ENCODE measurements around the gene ANKRD42. TPM values are rescaled to one million over a fixed set of nuclear protein-coding genes. Genes with fewer than 3 reads are reported as not detected.

Gene ANKRD42
- total and polyA plus RNA-seq, 2 of the 8 experiments (the other 6 are each of a cell fraction or from before 2014, with no cell fraction given) = 2.0 to 5.5 TPM

DNA sequence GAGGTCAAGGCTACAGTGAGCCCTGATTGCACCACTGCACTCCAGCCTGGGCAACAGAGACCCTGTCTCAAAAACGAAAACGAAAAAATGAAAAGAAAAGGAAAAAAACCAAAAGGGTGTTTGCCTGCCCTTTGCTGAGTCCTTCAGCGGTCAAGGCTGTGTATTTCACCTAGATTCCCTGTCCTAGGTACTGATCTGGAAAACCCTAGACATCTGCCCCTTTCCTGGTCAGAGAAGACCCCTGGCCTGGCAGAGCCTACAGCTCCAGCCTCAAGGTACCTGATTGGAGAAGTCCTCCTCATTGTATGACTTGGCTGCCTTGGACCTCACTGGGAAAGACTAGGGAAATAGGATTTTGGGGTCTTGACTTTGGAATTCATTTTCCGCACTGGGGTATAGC is 100.7 kb downstream of the ANKRD42 start:
- no peaks in the 10 kb centered on the region for H4K20me1 ChIP-seq (replicated peaks in 1 of 2; ENCODE audit: control insufficient read depth in 1 of 2, insufficient read depth in 2 of 2, low read length in 2 of 2)
- H3K79me2 ChIP-seq (ENCODE audit: control insufficient read depth in 1 of 2, insufficient read depth in 2 of 2, low read length in 2 of 2) = no peaks in the 10 kb centered on the region
- no peaks in the 10 kb centered on the region for H3K36me3 ChIP-seq (ENCODE audit: control insufficient read depth in 2 of 4, insufficient read depth in 4 of 4, low read length in 3 of 4)
- H3K27ac ChIP-seq (ENCODE audit: low read depth, low read length) = no peak overlapping the region
- no peak overlapping the region for H2BK15ac ChIP-seq (ENCODE audit: low read length)
- H4K5ac ChIP-seq (ENCODE audit: insufficient read length, low read depth, low read length) = no peak overlapping the region
- no peak overlapping the region for H2AK5ac ChIP-seq (ENCODE audit: low read depth, low read length)
- no peak overlapping the region for H3K9ac ChIP-seq (replicated peaks in 1 of 4; ENCODE audit: extremely low read depth in 1 of 4, low read depth in 3 of 4, low read length in 3 of 4)
- WGBS, 2 experiments (ENCODE audit: extremely low coverage in 1 of 2, insufficient coverage in 1 of 2, insufficient read length in 1 of 2, insufficient replicate concordance in 2 of 2, low coverage in 1 of 2, low lambda C conversion rate in 2 of 2, missing lambda C conversion rate in 1 of 2) = 91% methylated on average over 4 of the region's 4 CpGs; no CpG with 5 or more reads in 1 of the 2 experiments
- no peaks in the 10 kb centered on the region for H3K23me2 ChIP-seq (ENCODE audit: low read depth, low read length)
- no peak overlapping the region for H3K23ac ChIP-seq (ENCODE audit: insufficient read length)
- H2BK120ac ChIP-seq (replicated peaks; ENCODE audit: low read depth, low read length) = no peak overlapping the region
- H3K4ac ChIP-seq (replicated peaks; ENCODE audit: insufficient read length, low read depth, low read length) = no peak overlapping the region
- no peak overlapping the region for H3K4me3 ChIP-seq (ENCODE audit: extremely low read depth in 1 of 4, insufficient read depth in 2 of 4, low read depth in 3 of 4, low read length in 4 of 4)
- CTCF ChIA-PET (ENCODE audit: partially characterized antibody) = interaction anchor here (0.8 to 8.6 kb wide), 16 partner anchors 8 to 527 kb away, joined by 3 to 69 read pairs (median 4); no protein-coding TSS in a partner anchor
- H3K14ac ChIP-seq (ENCODE audit: insufficient read length) = no peak overlapping the region
- no peak overlapping the region for H3K56ac ChIP-seq (replicated peaks; ENCODE audit: insufficient read length, low read depth, low read length)
- no peak overlapping the region for H3K18ac ChIP-seq (ENCODE audit: extremely low read depth, low read length)
- H3K27me3 ChIP-seq (replicated peaks in 1 of 4; ENCODE audit: control insufficient read depth in 3 of 4, extremely low read depth in 1 of 4, insufficient read depth in 3 of 4, low read length in 3 of 4) = no peaks in the 10 kb centered on the region
- no peak overlapping the region for H2AFZ ChIP-seq (ENCODE audit: low read length)
- no peak overlapping the region for H2BK20ac ChIP-seq (ENCODE audit: low read length)
- no peak for FAIRE-seq
- no peak overlapping the region for H4K91ac ChIP-seq (replicated peaks; ENCODE audit: insufficient read length, low read length)
- no peak overlapping the region for H3K4me2 ChIP-seq (ENCODE audit: insufficient read depth in 1 of 2, low read depth in 2 of 2, low read length in 2 of 2)
- DNase-seq (ENCODE audit: low read depth in 1 of 2, low spot score in 2 of 2) = no peak
- H2BK5ac ChIP-seq (ENCODE audit: low read depth, low read length) = no peak overlapping the region
- H3K9me3 ChIP-seq (ENCODE audit: insufficient read depth in 2 of 2, low read depth in 1 of 2, low read length in 1 of 2) = no peaks in the 10 kb centered on the region
- peaks cover 0 to 5% (median 2%) of the 10 kb centered on the region in 4 experiments; a peak in 2 of 7 replicates for H3K4me1 ChIP-seq (replicated peaks in 1 of 4; ENCODE audit: control insufficient read depth in 3 of 4, insufficient read depth in 4 of 4, low read length in 3 of 4)
- H2BK12ac ChIP-seq (ENCODE audit: low read depth, low read length) = peak overlapping the region; percentile 40; the same call in 1 of the 2 replicates
- POLR2A ChIA-PET (ENCODE audit: partially characterized antibody) = no interaction called here
- H4K8ac ChIP-seq (ENCODE audit: extremely low read depth, insufficient read depth, low read length) = no peak overlapping the region
- no peaks in the 10 kb centered on the region for H3K79me1 ChIP-seq (ENCODE audit: low read depth, low read length)
- no peak for TF ChIP-seq TEAD4 (IDR thresholded peaks at IDR 0.05; ENCODE audit: low read depth, low read length)
- no peak for TF ChIP-seq KDM1A (IDR thresholded peaks at IDR 0.05; ENCODE audit: borderline replicate concordance, low read length)
- TF ChIP-seq, protein P1, sequence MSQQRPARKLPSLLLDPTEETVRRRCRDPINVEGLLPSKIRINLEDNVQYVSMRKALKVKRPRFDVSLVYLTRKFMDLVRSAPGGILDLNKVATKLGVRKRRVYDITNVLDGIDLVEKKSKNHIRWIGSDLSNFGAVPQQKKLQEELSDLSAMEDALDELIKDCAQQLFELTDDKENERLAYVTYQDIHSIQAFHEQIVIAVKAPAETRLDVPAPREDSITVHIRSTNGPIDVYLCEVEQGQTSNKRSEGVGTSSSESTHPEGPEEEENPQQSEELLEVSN (IDR thresholded peaks at IDR 0.05) = no peak
- TF ChIP-seq KDM4A (IDR thresholded peaks at IDR 0.05; ENCODE audit: low read depth, low read length, severe bottlenecking) = no peak
- no peak for TF ChIP-seq HDAC6 (IDR thresholded peaks at IDR 0.05; ENCODE audit: low read depth, low read length)
- TF ChIP-seq CTBP2 (IDR thresholded peaks at IDR 0.05; ENCODE audit: borderline replicate concordance, insufficient read depth, insufficient read length, low read length) = no peak
- TF ChIP-seq EP300 (IDR thresholded peaks at IDR 0.05; ENCODE audit: borderline replicate concordance in 1 of 2, low read depth in 2 of 2, low read length in 2 of 2) = no peak
- TF ChIP-seq CEBPB (IDR thresholded peaks at IDR 0.05; ENCODE audit: low read depth, low read length) = no peak
- TF ChIP-seq CHD1 (IDR thresholded peaks at IDR 0.05; ENCODE audit: low read depth, low read length) = no peak
- no peak for TF ChIP-seq GTF2F1 (IDR thresholded peaks at IDR 0.05; ENCODE audit: borderline replicate concordance, low read depth, low read length)
- TF ChIP-seq EZH2 (IDR thresholded peaks at IDR 0.05; ENCODE audit: low read depth, low read length, severe bottlenecking) = no peak
- no peak for TF ChIP-seq NANOG (IDR thresholded peaks at IDR 0.05; ENCODE audit: insufficient read depth, low read depth, low read length, poor library complexity, severe bottlenecking)
- no peak for TF ChIP-seq SP4 (IDR thresholded peaks at IDR 0.05; ENCODE audit: low read length)

Measured in H1 (cell line).